NOMO-1 treated with dmso at 0.1 percent for 144 hours (cell line): ENCODE data around the gene EPS15.
"Not testable (repeated sequence)": the region's sequence is repeated elsewhere in the genome, so short reads cannot be mapped to it uniquely, and the experiment has no call there.

Experiments
- DNase-seq: peaks from one replicate; lab custom pipeline; 2025; ENCODE audit not compliant: unreplicated experiment; lab: John Stamatoyannopoulos, UW

EPS15 gene

GRCh38 chr1:51543858-51544257 lies 24.8 kb upstream of the EPS15 start:
- no peak for DNase-seq

- no peak for DNase-seq
Measured at GRCh38 chr1:51542158-51542953, 23.3 kb upstream of the EPS15 start.

- no peak for DNase-seq
Measured at GRCh38 chr1:51541313-51542050, 22.4 kb upstream of the EPS15 start.

GRCh38 chr1:51537568-51537967 lies 18.5 kb upstream of the EPS15 start:
- DNase-seq = no peak

GRCh38 chr1:51535006-51535592 lies 16.0 kb upstream of the EPS15 start:
- no peak for DNase-seq

GRCh38 chr1:51534447-51534846 lies 15.4 kb upstream of the EPS15 start:
- DNase-seq = no peak

GRCh38 chr1:51532853-51533252 lies 13.8 kb upstream of the EPS15 start:
- no peak for DNase-seq

- DNase-seq = not testable (repeated sequence)
Measured at GRCh38 chr1:51530447-51530846, 11.4 kb upstream of the EPS15 start.

- no peak for DNase-seq
Measured at GRCh38 chr1:51527144-51527543, 8.1 kb upstream of the EPS15 start.

GRCh38 chr1:51526248-51526647 lies 7.2 kb upstream of the EPS15 start:
- no peak for DNase-seq

GRCh38 chr1:51525295-51525694 lies 6.2 kb upstream of the EPS15 start:
- no peak for DNase-seq

- no peak for DNase-seq
Measured at GRCh38 chr1:51524817-51525216, 5.8 kb upstream of the EPS15 start.

GRCh38 chr1:51523931-51524330 lies 4.9 kb upstream of the EPS15 start:
- no peak for DNase-seq

- DNase-seq = no peak
Measured at GRCh38 chr1:51520700-51521248, 1.7 kb upstream of the EPS15 start.

- DNase-seq = no peak
Measured at GRCh38 chr1:51519865-51520699, 1.0 kb upstream of the EPS15 start.

GRCh38 chr1:51518586-51519047 lies 449 bp downstream of the EPS15 start:
- DNase-seq = no peak

- DNase-seq = no peak
Measured at GRCh38 chr1:51518033-51518585, 957 bp downstream of the EPS15 start.

GRCh38 chr1:51517361-51518032 lies 1.6 kb downstream of the EPS15 start:
- peak; percentile 16 for DNase-seq

GRCh38 chr1:51516649-51517158 lies 2.4 kb downstream of the EPS15 start:
- no peak for DNase-seq
